Fibroblast of lung (primary cell): ENCODE results near the gene PTPRA.

ENCODE experiments used
- CTCF ChIP-seq, 2 donors: IDR thresholded peaks in 1 of 2; conservative IDR thresholded peaks in 1 of 2; 1 replicate in 1 of 2; 2 replicates in 1 of 2; pipeline ENCODE4 v1.5.1; 2011 to 2012; ENCODE audit warnings: low read length in 2 of 2, control low read depth in 1 of 2, inconsistent platforms in 1 of 2, low read depth in 1 of 2, mild to moderate bottlenecking in 1 of 2
- EZH2 ChIP-seq: IDR thresholded peaks from 2 replicates; pipeline ENCODE4 v1.5.1; 2012; ENCODE audit warnings: low read length, control low read depth, mild to moderate bottlenecking; ENCODE audit errors: missing control alignments

- no peak for TF ChIP-seq CTCF (conservative IDR thresholded peaks at IDR 0.05 in 1 of 2, IDR thresholded peaks at IDR 0.05 in 1 of 2; ENCODE audit: low read depth in 1 of 2, low read length in 2 of 2)
- no peak for TF ChIP-seq EZH2
Observed at GRCh38 chr20:3074812-3075211, 201.5 kb downstream of the PTPRA start.
